ENCODE measurements around the gene REPS2. TPM values are rescaled to one million over a fixed set of nuclear protein-coding genes. Genes with fewer than 3 reads are reported as not detected.

The REPS2 gene
- total RNA-seq, 1 donor, result 1.7 TPM

DNA sequence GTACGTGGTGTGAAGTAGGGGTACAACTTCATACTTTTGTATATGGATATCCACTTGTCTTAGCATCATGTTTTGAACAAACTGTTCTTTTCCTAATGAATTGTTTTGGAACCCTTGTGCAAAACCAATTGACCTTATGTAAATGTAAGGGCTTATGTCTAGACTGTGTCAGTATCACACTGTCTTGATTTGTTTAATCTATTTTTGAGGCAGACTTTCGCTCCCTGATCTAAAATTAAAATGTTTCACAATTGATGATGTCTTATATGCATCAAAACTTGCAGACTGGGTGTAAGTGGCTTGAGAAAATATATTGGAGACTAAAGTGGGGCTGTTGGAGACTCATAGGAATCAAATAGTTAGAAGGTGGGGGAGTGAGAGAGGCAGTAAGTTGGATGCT is 25.2 kb downstream of the REPS2 start:
- TF ChIP-seq, protein P1, sequence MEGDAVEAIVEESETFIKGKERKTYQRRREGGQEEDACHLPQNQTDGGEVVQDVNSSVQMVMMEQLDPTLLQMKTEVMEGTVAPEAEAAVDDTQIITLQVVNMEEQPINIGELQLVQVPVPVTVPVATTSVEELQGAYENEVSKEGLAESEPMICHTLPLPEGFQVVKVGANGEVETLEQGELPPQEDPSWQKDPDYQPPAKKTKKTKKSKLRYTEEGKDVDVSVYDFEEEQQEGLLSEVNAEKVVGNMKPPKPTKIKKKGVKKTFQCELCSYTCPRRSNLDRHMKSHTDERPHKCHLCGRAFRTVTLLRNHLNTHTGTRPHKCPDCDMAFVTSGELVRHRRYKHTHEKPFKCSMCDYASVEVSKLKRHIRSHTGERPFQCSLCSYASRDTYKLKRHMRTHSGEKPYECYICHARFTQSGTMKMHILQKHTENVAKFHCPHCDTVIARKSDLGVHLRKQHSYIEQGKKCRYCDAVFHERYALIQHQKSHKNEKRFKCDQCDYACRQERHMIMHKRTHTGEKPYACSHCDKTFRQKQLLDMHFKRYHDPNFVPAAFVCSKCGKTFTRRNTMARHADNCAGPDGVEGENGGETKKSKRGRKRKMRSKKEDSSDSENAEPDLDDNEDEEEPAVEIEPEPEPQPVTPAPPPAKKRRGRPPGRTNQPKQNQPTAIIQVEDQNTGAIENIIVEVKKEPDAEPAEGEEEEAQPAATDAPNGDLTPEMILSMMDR (IDR thresholded peaks at IDR 0.05; ENCODE audit: insufficient read depth, low read length), result no peak
- no peak overlapping the region for H3K4me3 ChIP-seq (ENCODE audit: low read depth, low read length)
- no peak for DNase-seq (ENCODE audit: low read depth)

DNA sequence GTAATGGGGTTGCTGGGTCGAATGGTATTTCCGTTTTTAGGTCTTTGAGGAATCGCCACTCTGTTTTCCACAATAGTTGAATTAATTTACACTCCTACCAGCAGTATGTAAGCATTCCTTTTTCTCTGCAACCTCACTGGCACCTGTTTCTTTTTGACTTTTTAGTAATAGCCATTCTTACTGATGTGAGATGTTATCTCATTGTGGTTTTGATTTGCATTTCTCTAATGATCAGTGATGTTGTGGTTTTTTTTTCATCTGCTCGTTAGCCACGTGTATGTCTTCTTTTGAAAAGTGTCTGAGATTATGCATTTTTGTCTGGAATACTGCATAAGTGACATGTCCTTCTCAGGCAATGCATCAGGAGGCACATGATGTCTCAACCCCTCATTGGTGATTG is 28.8 kb downstream of the REPS2 start:
- no peak for DNase-seq (ENCODE audit: low read depth)
- no peak overlapping the region for H3K4me3 ChIP-seq (ENCODE audit: low read depth, low read length)
- TF ChIP-seq, protein P1 (IDR thresholded peaks at IDR 0.05; ENCODE audit: insufficient read depth, low read length), result no peak

DNA sequence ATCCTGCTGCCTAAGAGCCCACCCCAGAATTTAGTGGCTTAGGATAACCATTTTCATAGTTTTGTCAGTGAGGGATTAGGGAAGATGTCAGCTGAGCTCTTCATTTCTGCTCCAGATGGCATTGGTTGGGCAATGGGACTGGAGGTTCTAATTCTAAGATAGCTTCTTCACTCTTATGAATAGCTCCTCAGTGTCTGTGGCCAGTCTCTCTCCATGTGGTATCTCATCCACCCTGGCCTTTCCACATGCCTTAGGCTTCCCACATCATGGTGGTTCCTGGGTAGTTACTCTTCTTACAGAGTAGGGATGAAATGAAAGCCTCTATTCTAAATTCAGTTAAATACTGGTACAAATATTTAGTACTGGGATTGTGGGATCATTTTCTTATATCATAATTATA is 31.3 kb downstream of the REPS2 start:
- TF ChIP-seq, protein P1 (IDR thresholded peaks at IDR 0.05; ENCODE audit: insufficient read depth, low read length), result no peak
- no peak for DNase-seq (ENCODE audit: low read depth)
- H3K4me3 ChIP-seq (ENCODE audit: low read depth, low read length), result no peak overlapping the region

DNA sequence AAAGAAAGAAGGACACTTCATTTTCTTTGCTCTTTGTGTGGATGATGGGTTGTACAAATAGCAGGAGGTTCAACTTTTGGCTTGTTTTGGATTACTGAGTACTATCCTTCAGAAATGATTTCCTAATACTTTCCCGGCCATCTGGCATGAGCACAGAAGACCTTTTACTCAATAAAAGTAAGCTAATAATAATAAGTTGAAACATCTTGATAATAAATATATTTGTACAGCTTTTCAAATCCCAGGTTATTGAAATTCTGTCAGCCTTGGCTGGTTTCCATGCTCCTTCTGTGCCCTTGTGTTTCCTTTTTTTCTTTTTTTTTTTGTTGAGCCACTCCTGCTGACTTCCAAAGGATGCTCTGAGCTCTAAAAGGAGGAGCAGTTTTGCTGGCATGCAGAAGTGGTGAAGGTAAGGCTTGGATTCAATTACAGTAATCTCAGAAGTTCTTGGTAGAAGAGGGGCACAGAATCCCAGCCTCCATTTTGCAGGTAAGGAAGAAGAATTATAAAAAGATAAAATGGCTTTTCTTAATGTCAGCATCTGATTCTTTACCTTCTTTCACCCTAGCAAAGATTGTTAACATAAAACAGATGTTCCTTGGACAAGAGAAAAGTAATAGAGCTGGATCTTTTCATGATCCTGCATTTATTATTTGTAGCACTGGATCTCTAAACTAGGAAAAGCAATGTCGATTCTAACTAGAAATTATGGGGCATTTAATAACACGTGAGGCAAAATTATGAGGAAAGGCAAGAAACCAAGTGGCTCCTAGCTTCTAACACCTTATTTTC is 31.9 kb downstream of the REPS2 start:
- no peak overlapping the region for H3K4me3 ChIP-seq (ENCODE audit: low read depth, low read length)
- TF ChIP-seq, protein P1 (IDR thresholded peaks at IDR 0.05; ENCODE audit: insufficient read depth, low read length), result no peak
- no peak for DNase-seq (ENCODE audit: low read depth)

DNA sequence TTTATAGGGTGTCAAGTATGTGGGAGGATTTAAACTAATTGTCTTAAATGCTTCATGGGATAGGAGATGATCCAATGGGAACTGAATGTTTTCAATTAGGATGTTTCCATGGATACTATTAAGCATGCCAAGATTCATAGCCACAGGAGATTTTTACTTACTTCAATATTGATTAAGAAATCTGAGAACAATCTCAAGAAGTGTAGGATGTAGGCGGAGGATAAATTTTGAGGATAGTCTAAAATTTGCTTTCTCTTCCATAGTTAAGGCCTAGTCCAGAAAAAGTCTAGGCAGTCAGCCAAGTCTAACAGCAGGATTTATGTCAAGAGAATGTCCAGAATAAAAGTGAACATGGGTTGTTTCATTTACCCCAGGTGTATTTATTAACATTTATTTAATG is 32.8 kb downstream of the REPS2 start:
- TF ChIP-seq, protein P1 (IDR thresholded peaks at IDR 0.05; ENCODE audit: insufficient read depth, low read length), result no peak
- DNase-seq (ENCODE audit: low read depth), result no peak
- no peak overlapping the region for H3K4me3 ChIP-seq (ENCODE audit: low read depth, low read length)

DNA sequence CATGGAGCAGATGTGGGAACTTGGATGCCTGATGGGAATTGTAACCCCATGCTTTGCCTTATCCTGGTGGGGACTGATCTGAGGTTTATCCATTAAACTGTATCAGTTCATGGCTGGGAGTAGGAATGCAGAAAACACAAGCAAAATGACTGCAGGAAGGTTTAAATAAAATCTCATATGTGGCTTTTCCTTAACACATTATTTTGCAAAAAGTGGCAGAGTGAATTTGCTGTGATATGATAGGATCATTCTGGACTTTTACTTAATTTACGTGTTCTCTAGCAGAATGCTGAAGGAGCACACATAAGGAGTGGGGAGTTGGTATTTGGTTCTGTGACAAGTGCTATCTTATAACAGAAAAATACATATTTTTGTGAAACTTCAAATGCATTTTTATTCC is 34.8 kb downstream of the REPS2 start:
- no peak for DNase-seq (ENCODE audit: low read depth)
- TF ChIP-seq, protein P1 (IDR thresholded peaks at IDR 0.05; ENCODE audit: insufficient read depth, low read length), result no peak
- no peak overlapping the region for H3K4me3 ChIP-seq (ENCODE audit: low read depth, low read length)

DNA sequence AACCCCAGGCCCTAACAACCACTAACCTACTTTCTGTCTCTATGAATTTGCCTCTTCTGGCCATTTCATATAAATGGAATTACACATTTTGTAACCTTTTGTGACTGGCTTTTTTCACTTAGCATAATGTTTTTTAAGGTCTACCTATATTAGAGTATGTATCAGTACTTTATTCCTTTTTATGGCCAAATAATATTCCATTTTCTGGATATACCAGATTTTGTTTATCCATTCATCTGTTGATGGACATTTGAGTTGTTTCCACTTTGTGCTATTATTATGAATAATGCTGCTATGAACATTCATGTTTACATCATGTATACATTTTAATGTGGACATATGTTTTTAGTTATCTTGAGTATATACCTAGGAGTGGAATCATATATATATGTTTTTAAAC is 35.5 kb downstream of the REPS2 start:
- TF ChIP-seq, protein P1 (IDR thresholded peaks at IDR 0.05; ENCODE audit: insufficient read depth, low read length), result no peak
- DNase-seq (ENCODE audit: low read depth), result no peak

More for the DNA sequence above, 35.5 kb downstream of the REPS2 start:
- H3K4me3 ChIP-seq (ENCODE audit: low read depth, low read length), result no peak overlapping the region

Measured in fibroblast of the aortic adventitia (primary cell).